Stimulated activated CD8-positive, alpha-beta memory T cell treated with anti-CD3 and anti-CD28 coated beads, Interleukin-12 subunit alpha, Interleukin-12 subunit beta, amount 100 ng/mL, for 4 hours (primary cell): Measurements from ENCODE around the gene KRTCAP3.

ENCODE experiments used
- DNase-seq: peaks from one replicate; pipeline ENCODE4 v3.0.0-alpha.2; 2020; ENCODE audit warnings: low read depth

Gene KRTCAP3

GRCh38 chr2:27441226-27441926 lies 805 bp upstream of the KRTCAP3 start:
- DNase-seq: no peak

GRCh38 chr2:27442920-27443282 lies 720 bp downstream of the KRTCAP3 start:
- DNase-seq: no peak

- DNase-seq: no peak
These were observed 3.0 kb downstream of the KRTCAP3 start for GRCh38 chr2:27445155-27445554.

- no peak for DNase-seq
These were observed 3.4 kb downstream of the KRTCAP3 start for GRCh38 chr2:27445615-27446014.

GRCh38 chr2:27446057-27446456 lies 3.9 kb downstream of the KRTCAP3 start:
- DNase-seq: no peak

GRCh38 chr2:27448381-27448780 lies 6.2 kb downstream of the KRTCAP3 start:
- DNase-seq: no peak

GRCh38 chr2:27451095-27451494 lies 8.9 kb downstream of the KRTCAP3 start:
- no peak for DNase-seq

- no peak for DNase-seq
These were observed 11.8 kb downstream of the KRTCAP3 start for GRCh38 chr2:27453968-27454367.

GRCh38 chr2:27461118-27461517 lies 18.9 kb downstream of the KRTCAP3 start:
- no peak for DNase-seq

- no peak for DNase-seq
These were observed 22.3 kb downstream of the KRTCAP3 start for GRCh38 chr2:27464443-27464842.

GRCh38 chr2:27471961-27472360 lies 29.8 kb downstream of the KRTCAP3 start:
- no peak for DNase-seq

- DNase-seq: no peak
These were observed 43.3 kb downstream of the KRTCAP3 start for GRCh38 chr2:27485496-27485895.

GRCh38 chr2:27489118-27489497 lies 46.9 kb downstream of the KRTCAP3 start:
- no peak for DNase-seq

- DNase-seq: peak; percentile 96
These were observed 47.6 kb downstream of the KRTCAP3 start, which contains the start of gene IFT172 for GRCh38 chr2:27489498-27490397. TSS of gene IFT172 (minus strand) at chr2:27489743. CDS start at chr2:27489653, 90 bp downstream.

- DNase-seq: no peak
These were observed 50.4 kb downstream of the KRTCAP3 start for GRCh38 chr2:27492557-27492956.

GRCh38 chr2:27493948-27494283 lies 51.7 kb downstream of the KRTCAP3 start:
- no peak for DNase-seq
